ENCODE results near the gene REG1B. TPM values are rescaled to one million over a fixed set of nuclear protein-coding genes. Genes with fewer than 3 reads are reported as not detected.

The REG1B gene
- total and polyA plus RNA-seq, 9 of the 15 experiments (the other 6 are each of a cell fraction or from before 2014, with no cell fraction given): 0.15 to 2.0 TPM; not detected in 7

GRCh38 chr2:79084495-79085135 lies 3.2 kb downstream of the REG1B start:
- Histone ChIP-seq H3K9me1 (ENCODE audit: control insufficient read depth, insufficient read depth, low read length) (no peaks in the 10 kb centered on the region), H3K4me1 (replicated peaks in 1 of 2; ENCODE audit: control insufficient read depth in 2 of 2, insufficient read depth in 2 of 2, low read length in 2 of 2) (no peaks in the 10 kb centered on the region), H4K20me1 (replicated peaks; ENCODE audit: control insufficient read depth, insufficient read depth, low read length) (no peaks in the 10 kb centered on the region), H3K9ac (ENCODE audit: insufficient read depth in 1 of 2, low read depth in 2 of 2, low read length in 2 of 2) (no peak overlapping the region), H3K4me2 (ENCODE audit: insufficient read depth, low read length) (no peak overlapping the region), H3K9me3 (replicated peaks; ENCODE audit: control insufficient read depth, insufficient read depth, low read depth, low read length) (no peaks in the 10 kb centered on the region), H3K36me3 (ENCODE audit: control insufficient read depth, insufficient read depth, low read length) (no peaks in the 10 kb centered on the region), H3K4me3 (no peak overlapping the region), H2AFZ (ENCODE audit: low read depth, low read length) (no peak overlapping the region), H3K79me2 (ENCODE audit: control insufficient read depth, insufficient read depth, low read length) (no peaks in the 10 kb centered on the region), H3K27me3 (ENCODE audit: control insufficient read depth in 2 of 2, insufficient read depth in 2 of 2, low read length in 2 of 2) (no peaks in the 10 kb centered on the region), H3K27ac (ENCODE audit: extremely low read depth, low read depth, low read length) (no peak overlapping the region)
- intact Hi-C loops (cut with micrococcal nuclease): no loop called here
- no TSS peak for BruUV-seq (replicated peaks)
- 0% methylated on average over 3 of the region's 3 CpGs for WGBS (ENCODE audit: insufficient coverage, low coverage, missing lambda C conversion rate)
- no peak for ATAC-seq
- in situ Hi-C loops (cut with MboI): no loop called here
- POLR2A ChIA-PET: no interaction called here
- DNase-seq (ENCODE audit: extremely low read depth in 1 of 4, low spot score in 3 of 4): no peak
- FAIRE-seq: no peak
- CTCF ChIA-PET (ENCODE audit: low intra/inter-chr PET ratio): no interaction called here
- TF ChIP-seq DMBX1 (CRISPR knock-in tag; IDR thresholded peaks at IDR 0.05; ENCODE audit: borderline replicate concordance): no peak
- no peak for TF ChIP-seq TEAD4 (IDR thresholded peaks at IDR 0.05; ENCODE audit: low read length)
- TF ChIP-seq TEAD4 (CRISPR knock-in tag; IDR thresholded peaks at IDR 0.05; ENCODE audit: borderline replicate concordance): no peak
- TF ChIP-seq ZBED1 (IDR thresholded peaks at IDR 0.05): no peak
- no peak for TF ChIP-seq BCOR (IDR thresholded peaks at IDR 0.05)
- TF ChIP-seq STAT6 (CRISPR knock-in tag; IDR thresholded peaks at IDR 0.05): no peak
- TF ChIP-seq ADNP (tag; IDR thresholded peaks at IDR 0.05): no peak
- TF ChIP-seq KAT8 (IDR thresholded peaks at IDR 0.05; ENCODE audit: low read depth): no peak
- TF ChIP-seq, protein P1, sequence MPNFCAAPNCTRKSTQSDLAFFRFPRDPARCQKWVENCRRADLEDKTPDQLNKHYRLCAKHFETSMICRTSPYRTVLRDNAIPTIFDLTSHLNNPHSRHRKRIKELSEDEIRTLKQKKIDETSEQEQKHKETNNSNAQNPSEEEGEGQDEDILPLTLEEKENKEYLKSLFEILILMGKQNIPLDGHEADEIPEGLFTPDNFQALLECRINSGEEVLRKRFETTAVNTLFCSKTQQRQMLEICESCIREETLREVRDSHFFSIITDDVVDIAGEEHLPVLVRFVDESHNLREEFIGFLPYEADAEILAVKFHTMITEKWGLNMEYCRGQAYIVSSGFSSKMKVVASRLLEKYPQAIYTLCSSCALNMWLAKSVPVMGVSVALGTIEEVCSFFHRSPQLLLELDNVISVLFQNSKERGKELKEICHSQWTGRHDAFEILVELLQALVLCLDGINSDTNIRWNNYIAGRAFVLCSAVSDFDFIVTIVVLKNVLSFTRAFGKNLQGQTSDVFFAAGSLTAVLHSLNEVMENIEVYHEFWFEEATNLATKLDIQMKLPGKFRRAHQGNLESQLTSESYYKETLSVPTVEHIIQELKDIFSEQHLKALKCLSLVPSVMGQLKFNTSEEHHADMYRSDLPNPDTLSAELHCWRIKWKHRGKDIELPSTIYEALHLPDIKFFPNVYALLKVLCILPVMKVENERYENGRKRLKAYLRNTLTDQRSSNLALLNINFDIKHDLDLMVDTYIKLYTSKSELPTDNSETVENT (CRISPR knock-in tag; IDR thresholded peaks at IDR 0.05): no peak
- no peak for TF ChIP-seq NR1H2 (CRISPR knock-in tag; IDR thresholded peaks at IDR 0.05)
- no peak for TF ChIP-seq PRMT5 (CRISPR knock-in tag; IDR thresholded peaks at IDR 0.05)
- no peak for TF ChIP-seq MLLT1 (IDR thresholded peaks at IDR 0.05)
- TF ChIP-seq PKNOX1 (IDR thresholded peaks at IDR 0.05): no peak
- TF ChIP-seq EP400 (IDR thresholded peaks at IDR 0.05): no peak
- TF ChIP-seq, protein P2, sequence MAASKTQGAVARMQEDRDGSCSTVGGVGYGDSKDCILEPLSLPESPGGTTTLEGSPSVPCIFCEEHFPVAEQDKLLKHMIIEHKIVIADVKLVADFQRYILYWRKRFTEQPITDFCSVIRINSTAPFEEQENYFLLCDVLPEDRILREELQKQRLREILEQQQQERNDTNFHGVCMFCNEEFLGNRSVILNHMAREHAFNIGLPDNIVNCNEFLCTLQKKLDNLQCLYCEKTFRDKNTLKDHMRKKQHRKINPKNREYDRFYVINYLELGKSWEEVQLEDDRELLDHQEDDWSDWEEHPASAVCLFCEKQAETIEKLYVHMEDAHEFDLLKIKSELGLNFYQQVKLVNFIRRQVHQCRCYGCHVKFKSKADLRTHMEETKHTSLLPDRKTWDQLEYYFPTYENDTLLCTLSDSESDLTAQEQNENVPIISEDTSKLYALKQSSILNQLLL (CRISPR knock-in tag; IDR thresholded peaks at IDR 0.05; ENCODE audit: borderline replicate concordance): no peak

Data from K562 (cell line).